HG03457 (cell line): Measurements from ENCODE around the gene BBS1.

ENCODE experiments used
- ATAC-seq: cut with Tn5 transposase; IDR thresholded peaks from one replicate; pipeline ENCODE4 v1.9.1; 2021; ENCODE audit warnings: moderate number of reproducible peaks; ENCODE audit not compliant: unreplicated experiment

BBS1 gene

GRCh38 chr11:66548774-66549630 is 38.6 kb downstream of the BBS1 start:
- ATAC-seq, result no peak

GRCh38 chr11:66549696-66550095 is 39.3 kb downstream of the BBS1 start:
- ATAC-seq, result no peak

GRCh38 chr11:66550887-66551286 is 40.5 kb downstream of the BBS1 start:
- no peak for ATAC-seq

- ATAC-seq, result no peak
Measured at GRCh38 chr11:66554602-66555001, 44.2 kb downstream of the BBS1 start.

- ATAC-seq, result no peak
Measured at GRCh38 chr11:66555416-66555815, 45.0 kb downstream of the BBS1 start.

GRCh38 chr11:66556086-66556485 is 45.7 kb downstream of the BBS1 start:
- no peak for ATAC-seq

- ATAC-seq, result no peak
Measured at GRCh38 chr11:66557733-66558326, 47.4 kb downstream of the BBS1 start.

GRCh38 chr11:66559142-66559865 is 48.9 kb downstream of the BBS1 start:
- ATAC-seq, result no peak

GRCh38 chr11:66559866-66560676 is 49.6 kb downstream of the BBS1 start:
- ATAC-seq, result no peak

GRCh38 chr11:66561178-66561974 is 50.9 kb downstream of the BBS1 start:
- ATAC-seq, result no peak

- no peak for ATAC-seq
Measured at GRCh38 chr11:66561975-66562248, 51.5 kb downstream of the BBS1 start.

GRCh38 chr11:66562275-66562674 is 51.8 kb downstream of the BBS1 start:
- no peak for ATAC-seq

- ATAC-seq, result no peak
Measured at GRCh38 chr11:66562907-66563583, 52.6 kb downstream of the BBS1 start.

GRCh38 chr11:66563832-66564231 is 53.4 kb downstream of the BBS1 start:
- ATAC-seq, result no peak

- no peak for ATAC-seq
Measured at GRCh38 chr11:66564538-66564937, 54.1 kb downstream of the BBS1 start.

GRCh38 chr11:66564984-66565383 is 54.5 kb downstream of the BBS1 start:
- no peak for ATAC-seq

GRCh38 chr11:66566221-66566620 is 55.8 kb downstream of the BBS1 start:
- no peak for ATAC-seq

- ATAC-seq, result no peak
Measured at GRCh38 chr11:66567787-66568123, 57.3 kb downstream of the BBS1 start.

GRCh38 chr11:66568124-66568916 is 57.9 kb downstream of the BBS1 start, which contains the start of gene CTSF:
Gene CTSF (minus strand): TSS chr11:66568606. CDS start chr11:66568486, 120 bp downstream.
- ATAC-seq, result no peak
